Transverse colon (tissue), 4 donors: Measurements from ENCODE around the gene DEAF1. TPM values are rescaled to one million over a fixed set of nuclear protein-coding genes. Genes with fewer than 3 reads are reported as not detected.

Experiments used
- DNase-seq: peaks from one replicate; pipeline ENCODE4 v3.0.0-alpha.2; 2019
- H3K27ac ChIP-seq, 4 donors: fragments of 200-600 bp; sonication (generic); 2 replicates each; pipeline ENCODE4 v1.5.1; 2016 to 2018; ENCODE audit warnings: inconsistent platforms in 4 of 4
- H3K27me3 ChIP-seq: fragments of 200-600 bp; sonication (generic); 2 replicates; pipeline ENCODE4 v1.5.1; 2017; ENCODE audit warnings: inconsistent platforms
- H3K36me3 ChIP-seq, 4 donors: fragments of 200-600 bp; sonication (generic); 2 replicates each; pipeline ENCODE4 v1.5.1; 2017 to 2019; ENCODE audit warnings: inconsistent platforms in 4 of 4
- H3K4me1 ChIP-seq, 4 donors: fragments of 200-600 bp; sonication (generic); 2 replicates each; pipeline ENCODE4 v1.5.1; 2017 to 2020; ENCODE audit warnings: inconsistent platforms in 4 of 4
- H3K4me3 ChIP-seq, 4 donors: fragments of 200-600 bp; sonication (generic); 1 replicate in 1 of 4; 2 replicates in 3 of 4; pipeline versions ENCODE4 v1.5.1 to v1.6.1; 2017 to 2019; ENCODE audit warnings: inconsistent platforms in 4 of 4
- H3K9me3 ChIP-seq, 2 donors: fragments of 200-600 bp; sonication (generic); 2 replicates each; pipeline ENCODE4 v1.5.1; 2017 to 2019; ENCODE audit warnings: inconsistent platforms in 2 of 2
- EP300 ChIP-seq: sonication (generic); formaldehyde crosslinking; IDR thresholded peaks from one replicate; pipeline ENCODE4 v1.6.1; 2017; ENCODE audit warnings: antibody characterized with exemption, low read depth
- POLR2A ChIP-seq: fragments of 450-650 bp; IDR thresholded peaks from one replicate; pipeline ENCODE4 v1.6.1; 2016; ENCODE audit warnings: antibody characterized with exemption, mild to moderate bottlenecking, moderate library complexity
- POLR2AphosphoS5 ChIP-seq, 3 donors: sonication (generic); formaldehyde crosslinking; IDR thresholded peaks; one replicate each; pipeline ENCODE4 v1.6.1; 2016; ENCODE audit warnings: antibody characterized with exemption in 3 of 3
- WGBS, 2 donors: methylation state at CpG; one replicate each; pipeline ENCODE4 v1.1.5; 2018; ENCODE audit warnings: low coverage in 1 of 2; 5-methylcytosine and 5-hydroxymethylcytosine counted together
- in situ Hi-C, 4 donors: fragments of 200-750 bp; cut with MboI; loops; one replicate each; pipeline versions ENCODE4 v1.15.0 to v1.15.1; 2017; ENCODE audit warnings: low sequenced_read_pairs in 3 of 4, low pct_ligation_motif_present in 1 of 4, low pct_unique_long_range_greater_than_20kb in 1 of 4
- intact Hi-C: fragments of 100-400 bp; cut with DNase I; formaldehyde crosslinking; loops from one replicate; pipeline ENCODE4 v1.15.1; 2023; ENCODE audit warnings: low total_unique reads
- total RNA-seq, 4 donors: library from RNA; depleted of rRNA; stranded (reverse); fragments of >200 nt; gene quantifications; one replicate each; pipeline ENCODE4 v1.1.0, GENCODE V29; 2016
- TF ChIP-seq, protein P1 (sequence below), 5 experiments: fragments of 200-600 bp in 3 of 5; fragments of 450-650 bp in 2 of 5; sonication (generic) in 3 of 5; IDR thresholded peaks; 1 replicate in 2 of 5; 2 replicates in 3 of 5; pipeline ENCODE4 v1.5.1; 2016 to 2017; ENCODE audit warnings: antibody characterized with exemption in 5 of 5, inconsistent platforms in 3 of 5, mild to moderate bottlenecking in 2 of 5, moderate library complexity in 1 of 5

Gene DEAF1
- total RNA-seq, 4 donors from 2014 or later, result 24.4 to 84.5 (median 34.0) TPM

DNA sequence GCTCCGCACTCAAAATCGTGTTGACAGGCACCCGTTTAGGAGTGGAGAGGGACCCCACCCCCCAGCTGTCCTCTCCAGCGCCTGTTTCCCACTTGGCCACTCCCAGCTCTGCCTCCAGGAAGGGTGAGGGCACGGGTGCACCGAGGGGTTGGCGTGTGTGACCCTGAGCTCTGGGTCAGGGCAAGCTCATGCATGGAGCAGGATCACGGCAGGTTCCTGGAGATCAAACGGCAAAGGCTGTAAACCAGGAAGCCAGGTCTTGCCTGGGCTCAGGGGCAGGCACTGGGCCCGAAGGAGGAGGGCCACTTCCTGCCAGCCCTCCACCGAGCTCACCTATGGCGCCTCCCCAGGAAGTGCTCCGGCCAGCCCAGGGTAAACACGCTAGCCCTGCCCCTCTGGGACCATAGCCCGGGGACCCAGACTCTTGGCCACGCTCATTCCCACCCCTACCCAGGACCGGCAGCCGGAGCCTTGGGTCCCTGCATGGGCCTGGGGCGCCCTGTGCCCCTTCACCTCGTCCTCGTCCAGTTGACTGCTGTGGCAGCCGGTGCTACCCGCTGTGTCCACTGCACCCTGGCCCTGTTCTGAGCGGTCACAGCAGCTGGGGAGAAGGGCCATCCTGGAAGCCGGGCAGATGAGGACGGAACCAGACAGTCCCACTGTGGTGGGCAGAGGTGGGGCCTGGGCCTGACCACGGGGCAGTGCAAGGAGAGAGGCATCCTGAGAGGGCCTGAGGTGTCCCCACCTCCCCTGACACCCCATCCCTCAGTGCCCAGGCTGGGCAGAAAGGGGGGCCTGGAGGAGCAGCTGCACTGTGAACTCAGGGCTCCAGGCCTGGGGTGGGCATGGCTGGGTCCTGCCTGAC lies 10.0 kb upstream of the DEAF1 start:
- no peaks in the 10 kb centered on the region for H3K9me3 ChIP-seq
- H3K27ac ChIP-seq, result peak overlapping the region; percentile 92 to 94 (median 94)
- intact Hi-C loops (no loop called here), in situ Hi-C loops (no loop called here)
- H3K36me3 ChIP-seq, result peaks cover 0 to 5% (median 0%) of the 10 kb centered on the region in 4 donors
- H3K27me3 ChIP-seq, result peaks cover 10% of the 10 kb centered on the region
- TF ChIP-seq, protein P1, sequence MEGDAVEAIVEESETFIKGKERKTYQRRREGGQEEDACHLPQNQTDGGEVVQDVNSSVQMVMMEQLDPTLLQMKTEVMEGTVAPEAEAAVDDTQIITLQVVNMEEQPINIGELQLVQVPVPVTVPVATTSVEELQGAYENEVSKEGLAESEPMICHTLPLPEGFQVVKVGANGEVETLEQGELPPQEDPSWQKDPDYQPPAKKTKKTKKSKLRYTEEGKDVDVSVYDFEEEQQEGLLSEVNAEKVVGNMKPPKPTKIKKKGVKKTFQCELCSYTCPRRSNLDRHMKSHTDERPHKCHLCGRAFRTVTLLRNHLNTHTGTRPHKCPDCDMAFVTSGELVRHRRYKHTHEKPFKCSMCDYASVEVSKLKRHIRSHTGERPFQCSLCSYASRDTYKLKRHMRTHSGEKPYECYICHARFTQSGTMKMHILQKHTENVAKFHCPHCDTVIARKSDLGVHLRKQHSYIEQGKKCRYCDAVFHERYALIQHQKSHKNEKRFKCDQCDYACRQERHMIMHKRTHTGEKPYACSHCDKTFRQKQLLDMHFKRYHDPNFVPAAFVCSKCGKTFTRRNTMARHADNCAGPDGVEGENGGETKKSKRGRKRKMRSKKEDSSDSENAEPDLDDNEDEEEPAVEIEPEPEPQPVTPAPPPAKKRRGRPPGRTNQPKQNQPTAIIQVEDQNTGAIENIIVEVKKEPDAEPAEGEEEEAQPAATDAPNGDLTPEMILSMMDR (IDR thresholded peaks at IDR 0.05), result peak in 1 of 5 experiments; percentile 21
- peak; percentile 32 to 86 (median 79) for TF ChIP-seq POLR2AphosphoS5 (IDR thresholded peaks at IDR 0.05)
- TF ChIP-seq POLR2A, result peak; percentile 85
- TF ChIP-seq EP300, result no peak
- peak; percentile 87 for DNase-seq
- peaks cover 23 to 66% (median 55%) of the 10 kb centered on the region in 4 donors for H3K4me1 ChIP-seq
- 49% methylated on average over 19 of the region's 27 CpGs; no CpG with 5 or more reads in 1 of the 2 donors for WGBS, 2 donors
- H3K4me3 ChIP-seq, result peak overlapping the region; percentile 47 to 73 (median 66)

DNA sequence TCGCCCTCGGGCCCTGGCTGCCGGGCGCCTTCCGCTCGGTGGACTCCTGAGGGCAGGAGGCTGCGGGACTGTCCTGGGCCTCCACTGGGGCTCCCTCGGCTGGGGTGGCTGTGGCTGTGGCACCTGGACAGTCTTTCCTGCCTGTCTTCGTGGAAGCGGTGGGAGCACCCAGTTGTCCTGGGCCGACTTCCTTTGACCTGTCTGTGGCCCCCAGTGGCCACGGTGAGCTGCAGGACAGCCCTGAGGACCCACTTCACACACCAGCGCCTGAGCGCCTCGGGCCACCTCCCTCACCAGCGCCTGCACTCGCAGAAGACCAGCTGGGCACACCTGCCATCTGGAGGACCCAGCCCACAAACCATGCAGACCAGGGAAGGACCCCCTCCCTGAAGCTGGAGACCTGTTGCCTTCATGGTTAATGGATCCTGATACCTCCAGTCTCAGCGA lies 9.2 kb upstream of the DEAF1 start:
- TF ChIP-seq POLR2AphosphoS5 (IDR thresholded peaks at IDR 0.05) (no peak), POLR2A (no peak), EP300 (no peak)
- TF ChIP-seq, protein P1 (IDR thresholded peaks at IDR 0.05), result no peak
- H3K4me1 ChIP-seq, result peaks cover 23 to 60% (median 52%) of the 10 kb centered on the region in 4 donors
- intact Hi-C loops, result no loop called here
- H3K27ac ChIP-seq, result peak overlapping the region; percentile 92 to 94 (median 94)
- no peak overlapping the region for H3K4me3 ChIP-seq
- H3K27me3 ChIP-seq, result peaks cover 10% of the 10 kb centered on the region
- in situ Hi-C loops, result no loop called here
- no peak for DNase-seq
- 85% methylated on average over 18 of the region's 18 CpGs; no CpG with 5 or more reads in 1 of the 2 donors for WGBS, 2 donors
- peaks cover 0 to 5% (median 0%) of the 10 kb centered on the region in 4 donors for H3K36me3 ChIP-seq
- H3K9me3 ChIP-seq, result no peaks in the 10 kb centered on the region

DNA sequence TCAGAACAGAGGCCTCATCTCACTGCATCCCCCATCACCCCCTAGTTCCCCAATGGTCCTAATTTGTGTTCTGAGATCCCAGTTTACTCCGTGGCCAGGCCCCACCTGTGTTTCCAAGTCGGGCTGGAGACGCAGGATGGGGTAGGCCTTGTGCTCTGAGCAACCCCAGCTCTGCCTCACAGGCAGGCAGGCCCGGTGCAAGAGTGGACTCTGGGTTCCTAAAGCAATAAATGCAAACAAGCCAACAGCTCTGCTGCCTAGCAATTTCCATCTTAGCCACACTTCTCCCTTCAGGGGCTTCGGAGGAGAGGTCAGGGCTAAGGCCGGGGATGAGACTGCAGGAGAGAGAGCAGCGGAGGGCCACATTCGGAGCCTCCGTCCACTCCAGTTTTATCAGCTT lies 8.5 kb upstream of the DEAF1 start:
- no peak overlapping the region for H3K4me3 ChIP-seq
- DNase-seq, result no peak
- no peaks in the 10 kb centered on the region for H3K9me3 ChIP-seq
- 83 to 92% methylated on average over 2 to 9 of the region's 9 CpGs for WGBS, 2 donors
- intact Hi-C loops (no loop called here), in situ Hi-C loops (no loop called here)
- H3K27ac ChIP-seq, result peak overlapping the region; percentile 92 to 94 (median 94)
- peaks cover 10% of the 10 kb centered on the region for H3K27me3 ChIP-seq
- TF ChIP-seq, protein P1 (IDR thresholded peaks at IDR 0.05), result no peak
- TF ChIP-seq POLR2AphosphoS5 (IDR thresholded peaks at IDR 0.05), result no peak
- no peak for TF ChIP-seq POLR2A
- no peak for TF ChIP-seq EP300
- H3K4me1 ChIP-seq, result peaks cover 23 to 59% (median 53%) of the 10 kb centered on the region in 4 donors
- peaks cover 0 to 8% (median 0%) of the 10 kb centered on the region in 4 donors for H3K36me3 ChIP-seq
